Measurements from ENCODE around the gene DNAJC13.

DNA sequence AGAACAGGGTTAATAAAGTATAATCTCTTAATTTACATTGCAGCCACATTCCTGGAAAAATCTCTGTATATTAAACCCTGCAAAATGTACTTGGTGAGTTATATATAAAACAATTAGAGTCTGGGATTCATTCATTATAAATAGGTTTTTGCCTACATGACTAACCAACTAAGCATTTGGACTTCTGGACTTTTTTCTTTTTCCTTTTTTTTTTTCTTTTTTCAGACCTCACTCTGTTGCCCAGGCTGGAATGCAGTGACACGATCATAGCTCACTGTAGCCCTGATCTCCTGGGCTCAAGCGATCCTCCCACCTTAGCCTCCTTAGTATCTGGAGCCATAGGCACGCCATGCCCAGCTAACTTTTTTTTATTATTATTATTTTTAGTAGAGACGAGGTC lies 4.5 kb downstream of the DNAJC13 start:
- TF ChIP-seq POLR2A (IDR thresholded peaks at IDR 0.05): no peak
- TF ChIP-seq, protein P1, sequence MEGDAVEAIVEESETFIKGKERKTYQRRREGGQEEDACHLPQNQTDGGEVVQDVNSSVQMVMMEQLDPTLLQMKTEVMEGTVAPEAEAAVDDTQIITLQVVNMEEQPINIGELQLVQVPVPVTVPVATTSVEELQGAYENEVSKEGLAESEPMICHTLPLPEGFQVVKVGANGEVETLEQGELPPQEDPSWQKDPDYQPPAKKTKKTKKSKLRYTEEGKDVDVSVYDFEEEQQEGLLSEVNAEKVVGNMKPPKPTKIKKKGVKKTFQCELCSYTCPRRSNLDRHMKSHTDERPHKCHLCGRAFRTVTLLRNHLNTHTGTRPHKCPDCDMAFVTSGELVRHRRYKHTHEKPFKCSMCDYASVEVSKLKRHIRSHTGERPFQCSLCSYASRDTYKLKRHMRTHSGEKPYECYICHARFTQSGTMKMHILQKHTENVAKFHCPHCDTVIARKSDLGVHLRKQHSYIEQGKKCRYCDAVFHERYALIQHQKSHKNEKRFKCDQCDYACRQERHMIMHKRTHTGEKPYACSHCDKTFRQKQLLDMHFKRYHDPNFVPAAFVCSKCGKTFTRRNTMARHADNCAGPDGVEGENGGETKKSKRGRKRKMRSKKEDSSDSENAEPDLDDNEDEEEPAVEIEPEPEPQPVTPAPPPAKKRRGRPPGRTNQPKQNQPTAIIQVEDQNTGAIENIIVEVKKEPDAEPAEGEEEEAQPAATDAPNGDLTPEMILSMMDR (IDR thresholded peaks at IDR 0.05 in 4 of 5, conservative IDR thresholded peaks at IDR 0.05 in 1 of 5): no peak

Data from gastrocnemius medialis (tissue), 4 donors.